H1 (cell line): ENCODE measurements around the gene TFB2M. TPM values are rescaled to one million over a fixed set of nuclear protein-coding genes. Genes with fewer than 3 reads are reported as not detected.

Source experiments
- CTCF ChIA-PET: fragments of 300-600 bp; sonication (Branson Sonifier 250); formaldehyde crosslinking; loops from one replicate; lab custom pipeline; 2021; ENCODE audit not compliant: partially characterized antibody; lab: Charles Lee
- POLR2A ChIA-PET: fragments of 300-600 bp; sonication (Branson Sonifier 250); formaldehyde crosslinking; loops from one replicate; lab custom pipeline; 2021; ENCODE audit warnings: inconsistent platforms; ENCODE audit not compliant: partially characterized antibody; lab: Charles Lee
- DNase-seq, 2 experiments: peaks; one replicate each; pipeline versions ENCODE4 v3.0.0 to v3.0.0-alpha.2; 2010 to 2022; ENCODE audit warnings: low spot score in 2 of 2, low read depth in 1 of 2, mixed read lengths in 1 of 2
- FAIRE-seq: peaks from 2 replicates; lab custom pipeline; 2011; peaks lifted over from hg19 to GRCh38; lab: Jason Lieb, UNC
- H2AFZ ChIP-seq: 2 replicates; pipeline ENCODE4 v1.8.1; 2012; ENCODE audit warnings: low read length, inconsistent platforms
- H2AK5ac ChIP-seq: 2 replicates; pipeline ENCODE4 v1.6.1; 2013; ENCODE audit warnings: low read depth, low read length
- H2BK120ac ChIP-seq: replicated peaks from 2 replicates; pipeline ENCODE3; 2013; ENCODE audit warnings: low read depth, low read length, inconsistent platforms
- H2BK12ac ChIP-seq: 2 replicates; pipeline ENCODE4 v1.6.1; 2013; ENCODE audit warnings: low read depth, low read length
- H2BK15ac ChIP-seq: 2 replicates; pipeline ENCODE4 v1.6.1; 2013; ENCODE audit warnings: low read length
- H2BK20ac ChIP-seq: 2 replicates; pipeline ENCODE4 v1.6.1; 2013; ENCODE audit warnings: low read length
- H2BK5ac ChIP-seq: 2 replicates; pipeline ENCODE4 v1.6.1; 2013; ENCODE audit warnings: low read depth, low read length
- H3K14ac ChIP-seq: 2 replicates; pipeline ENCODE4 v1.6.1; 2013; ENCODE audit warnings: inconsistent platforms; ENCODE audit not compliant: insufficient read length
- H3K18ac ChIP-seq: 2 replicates; pipeline ENCODE4 v1.6.1; 2013; ENCODE audit warnings: low read length; ENCODE audit errors: extremely low read depth
- H3K23ac ChIP-seq: 2 replicates; pipeline ENCODE4 v1.6.1; 2013; ENCODE audit warnings: inconsistent platforms; ENCODE audit not compliant: insufficient read length
- H3K23me2 ChIP-seq: 2 replicates; pipeline ENCODE4 v1.6.1; 2013; ENCODE audit warnings: low read depth, low read length
- H3K27ac ChIP-seq: 2 replicates; pipeline ENCODE4 v1.6.1; 2011; ENCODE audit warnings: low read depth, low read length, inconsistent platforms
- H3K27me3 ChIP-seq, 4 experiments: replicated peaks in 1 of 4; 1 replicate in 1 of 4; 2 replicates in 3 of 4; pipeline versions ENCODE4 v1.6.1 to v1.8.1; 2011 to 2013; ENCODE audit warnings: low read length in 3 of 4, mild to moderate bottlenecking in 3 of 4, inconsistent platforms in 2 of 4, mixed read lengths in 2 of 4, moderate library complexity in 1 of 4; ENCODE audit not compliant: control insufficient read depth in 3 of 4, insufficient read depth in 3 of 4; ENCODE audit errors: extremely low read depth in 1 of 4
- H3K36me3 ChIP-seq, 4 experiments: 2 replicates each; pipeline versions ENCODE4 v1.6.1 to v1.8.1; 2011 to 2013; ENCODE audit warnings: mild to moderate bottlenecking in 4 of 4, low read length in 3 of 4, moderate library complexity in 2 of 4, control low read depth in 1 of 4, inconsistent platforms in 1 of 4; ENCODE audit not compliant: insufficient read depth in 4 of 4, control insufficient read depth in 2 of 4
- H3K4ac ChIP-seq: replicated peaks from 2 replicates; pipeline ENCODE3; 2013; ENCODE audit warnings: low read length, low read depth, mixed read lengths, inconsistent platforms; ENCODE audit not compliant: insufficient read length
- H3K4me1 ChIP-seq, 4 experiments: replicated peaks in 1 of 4; 1 replicate in 1 of 4; 2 replicates in 3 of 4; pipeline versions ENCODE4 v1.6.1 to v1.8.1; 2011 to 2013; ENCODE audit warnings: low read length in 3 of 4, inconsistent platforms in 2 of 4, mixed read lengths in 1 of 4; ENCODE audit not compliant: insufficient read depth in 4 of 4, control insufficient read depth in 3 of 4
- H3K4me2 ChIP-seq, 2 experiments: 2 replicates each; pipeline versions ENCODE4 v1.6.1 to v1.8.1; 2011 to 2013; ENCODE audit warnings: low read depth in 2 of 2, low read length in 2 of 2, control low read depth in 1 of 2, inconsistent platforms in 1 of 2, mild to moderate bottlenecking in 1 of 2; ENCODE audit not compliant: insufficient read depth in 1 of 2
- H3K4me3 ChIP-seq, 4 experiments: fragments of 200-600, 300-600 bp in 1 of 4; sonication (generic), shearing (Covaris generic), sonication (Bioruptor Twin) in 1 of 4; 2 replicates each; pipeline versions ENCODE4 v1.5.1 to v1.8.1; 2011 to 2016; ENCODE audit warnings: low read length in 4 of 4, low read depth in 3 of 4, control low read depth in 2 of 4, inconsistent platforms in 2 of 4, mild to moderate bottlenecking in 2 of 4, mixed read lengths in 1 of 4, moderate library complexity in 1 of 4; ENCODE audit not compliant: insufficient read depth in 2 of 4; ENCODE audit errors: extremely low read depth in 1 of 4
- H3K56ac ChIP-seq: replicated peaks from 2 replicates; pipeline ENCODE3; 2013; ENCODE audit warnings: low read depth, mild to moderate bottlenecking, mixed read lengths, low read length, inconsistent platforms; ENCODE audit not compliant: insufficient read length
- H3K79me1 ChIP-seq: 2 replicates; pipeline ENCODE4 v1.6.1; 2013; ENCODE audit warnings: low read depth, low read length, control low read depth
- H3K79me2 ChIP-seq, 2 experiments: 2 replicates each; pipeline versions ENCODE4 v1.6.1 to v1.8.1; 2012 to 2013; ENCODE audit warnings: low read length in 2 of 2, mild to moderate bottlenecking in 2 of 2, inconsistent platforms in 1 of 2; ENCODE audit not compliant: insufficient read depth in 2 of 2, control insufficient read depth in 1 of 2
- H3K9ac ChIP-seq, 4 experiments: replicated peaks in 1 of 4; 1 replicate in 1 of 4; 2 replicates in 3 of 4; pipeline versions ENCODE4 v1.6.1 to v1.8.1; 2011 to 2013; ENCODE audit warnings: low read depth in 3 of 4, low read length in 3 of 4, control low read depth in 2 of 4, mild to moderate bottlenecking in 2 of 4, moderate library complexity in 2 of 4, inconsistent platforms in 1 of 4; ENCODE audit errors: extremely low read depth in 1 of 4
- H3K9me3 ChIP-seq, 2 experiments: 2 replicates each; pipeline versions ENCODE4 v1.6.1 to v1.8.1; 2012 to 2013; ENCODE audit warnings: mild to moderate bottlenecking in 2 of 2, moderate library complexity in 2 of 2, control low read depth in 1 of 2, inconsistent platforms in 1 of 2, low read depth in 1 of 2, low read length in 1 of 2, mixed read lengths in 1 of 2; ENCODE audit not compliant: insufficient read depth in 2 of 2
- H4K20me1 ChIP-seq, 2 experiments: replicated peaks in 1 of 2; 2 replicates each; pipeline versions ENCODE3 to v1.8.1; 2011 to 2013; ENCODE audit warnings: inconsistent platforms in 2 of 2, low read length in 2 of 2, mild to moderate bottlenecking in 1 of 2; ENCODE audit not compliant: insufficient read depth in 2 of 2, control insufficient read depth in 1 of 2
- H4K5ac ChIP-seq: 2 replicates; pipeline ENCODE4 v1.6.1; 2013; ENCODE audit warnings: low read length, low read depth, mixed read lengths, inconsistent platforms; ENCODE audit not compliant: insufficient read length
- H4K8ac ChIP-seq: 2 replicates; pipeline ENCODE4 v1.8.0; 2013; ENCODE audit warnings: mild to moderate bottlenecking, moderate library complexity, low read length, inconsistent platforms; ENCODE audit not compliant: insufficient read depth; ENCODE audit errors: extremely low read depth
- H4K91ac ChIP-seq: replicated peaks from 2 replicates; pipeline ENCODE3; 2013; ENCODE audit warnings: low read length, mixed read lengths, inconsistent platforms; ENCODE audit not compliant: insufficient read length
- BACH1 ChIP-seq: IDR thresholded peaks from 2 replicates; pipeline ENCODE4 v1.6.1; 2012; ENCODE audit warnings: low read length, improper control_type of control experiment
- CREB1 ChIP-seq: IDR thresholded peaks from 2 replicates; pipeline ENCODE4 v1.6.1; 2012; ENCODE audit warnings: inconsistent platforms
- EZH2 ChIP-seq: fragments of 200-600 bp; sonication (generic); IDR thresholded peaks from 2 replicates; pipeline ENCODE4 v1.7.1; 2012; ENCODE audit warnings: low read depth, mild to moderate bottlenecking, moderate library complexity, low read length, inconsistent platforms; ENCODE audit not compliant: severe bottlenecking
- PHF8 ChIP-seq: fragments of 200-600 bp; sonication (generic); conservative IDR thresholded peaks from 2 replicates; pipeline ENCODE4 v1.7.1; 2012; ENCODE audit warnings: low read depth, mild to moderate bottlenecking, inconsistent platforms, low read length, moderate library complexity
- POLR2AphosphoS5 ChIP-seq: IDR thresholded peaks from 2 replicates; pipeline ENCODE4 v1.6.1; 2011; ENCODE audit warnings: low read depth, low read length
- SAP30 ChIP-seq: fragments of 300-600 bp; sonication (generic); IDR thresholded peaks from 2 replicates; pipeline ENCODE4 v1.7.1; 2012; ENCODE audit warnings: low read length, moderate library complexity, mild to moderate bottlenecking, inconsistent platforms; ENCODE audit not compliant: insufficient read depth, insufficient replicate concordance
- SIN3A ChIP-seq, 2 experiments: IDR thresholded peaks in 1 of 2; conservative IDR thresholded peaks in 1 of 2; 2 replicates each; pipeline ENCODE4 v1.6.1; 2011 to 2012; ENCODE audit warnings: low read length in 2 of 2, improper control_type of control experiment in 1 of 2, low read depth in 1 of 2, mild to moderate bottlenecking in 1 of 2
- WGBS, 2 experiments: shearing (Covaris generic) in 1 of 2; methylation state at CpG; one replicate each; pipeline versions ENCODE4 v1.1.6 to v1.1.7; 2013 to 2015; ENCODE audit warnings: low lambda C conversion rate in 2 of 2, mixed read lengths in 2 of 2, inconsistent platforms in 1 of 2, low coverage in 1 of 2, missing lambda C conversion rate in 1 of 2; ENCODE audit not compliant: insufficient replicate concordance in 2 of 2, insufficient coverage in 1 of 2, insufficient read length in 1 of 2; ENCODE audit errors: extremely low coverage in 1 of 2, missing lambda C conversion rate in 1 of 2; 5-methylcytosine and 5-hydroxymethylcytosine counted together
- polyA plus RNA-seq, 7 experiments: library from polyadenylated mRNA; depleted of rRNA in 3 of 7; stranded (reverse) in 5 of 7; unstranded in 2 of 7; fragments of >200 nt in 5 of 7; fragments of 200-250 nt in 2 of 7; gene quantifications; 1 replicate in 5 of 7; 2 replicates in 1 of 7; 4 replicates in 1 of 7; pipeline versions ENCODE4 v1.2.1 to v1.2.3, GENCODE V29; 2011 to 2013; ENCODE audit warnings: missing spikeins in 2 of 7, mixed read lengths in 2 of 7
- total RNA-seq: library from RNA; stranded (reverse); fragmentation: NEBNext Ultra II Directional; extraction: Animal tissue kit (Norgen Biotek cat#: 25700); gene quantifications from 2 replicates; pipeline ENCODE4 v1.2.1, GENCODE V29; 2021

TFB2M gene
- total and polyA plus RNA-seq, 2 of the 8 experiments (the other 6 are each of a cell fraction or from before 2014, with no cell fraction given): 10.4 to 22.0 TPM

- no peak overlapping the region for H3K23ac ChIP-seq
- no peak overlapping the region for H3K14ac ChIP-seq
- peaks cover 7 to 78% of the 10 kb centered on the region in 2 experiments for H3K79me2 ChIP-seq
- no peak overlapping the region for H2BK20ac ChIP-seq
- FAIRE-seq (no peak), DNase-seq (no peak)
- peak overlapping the region; percentile 69 for H4K5ac ChIP-seq
- no peaks in the 10 kb centered on the region; the same call in 1 of the 2 replicates for H3K79me1 ChIP-seq
- peak overlapping the region; percentile 90; the same call in 1 of the 2 replicates for H2BK5ac ChIP-seq
- peak overlapping the region; percentile 87 for H4K8ac ChIP-seq
- TF ChIP-seq SAP30: peak; percentile 76
- TF ChIP-seq CREB1: no peak
- no peak for TF ChIP-seq EZH2
- TF ChIP-seq PHF8: 0 out of 2 replicates have a peak, but pooled peaks have one; percentile 25
- 0 out of 2 replicates have a peak, but pooled peaks have one; percentile 16 for TF ChIP-seq POLR2AphosphoS5
- peak in 1 of 2 experiments; percentile 25; a peak in 1 of 4 replicates for TF ChIP-seq SIN3A (conservative IDR thresholded peaks at IDR 0.05 in 1 of 2, IDR thresholded peaks at IDR 0.05 in 1 of 2; ENCODE audit: low read depth in 1 of 2, low read length in 2 of 2)
- TF ChIP-seq BACH1: no peak
- H3K27me3 ChIP-seq: no peaks in the 10 kb centered on the region
- no peak overlapping the region for H3K18ac ChIP-seq
- peaks cover 0 to 5% of the 10 kb centered on the region in 2 experiments for H4K20me1 ChIP-seq
- H2BK15ac ChIP-seq: no peak overlapping the region
- no peak overlapping the region for H2AK5ac ChIP-seq
- H3K9me3 ChIP-seq: no peaks in the 10 kb centered on the region
- POLR2A ChIA-PET: interaction anchor here (1.8 to 3.8 kb wide), 4 partner anchors 11 to 60 kb away, joined by 3 to 17 read pairs (median 7); partner anchors contain the start of gene SMYD3
- peak overlapping the region; percentile 60 to 72 for H3K4me2 ChIP-seq
- H3K9ac ChIP-seq: peak overlapping the region; percentile 38 to 84 (median 68)
- no peak overlapping the region for H2BK12ac ChIP-seq
- no peak overlapping the region for H3K4ac ChIP-seq
- H3K4me1 ChIP-seq: peaks cover 0 to 5% (median 2%) of the 10 kb centered on the region in 4 experiments; a peak in 2 of 7 replicates
- no peak overlapping the region for H3K56ac ChIP-seq
- CTCF ChIA-PET: interaction anchor here (0.6 to 1.8 kb wide), 4 partner anchors 12 to 1368 kb away, joined by 3 to 7 read pairs (median 4); no protein-coding TSS in a partner anchor
- peak overlapping the region; percentile 95 for H2AFZ ChIP-seq
- H3K36me3 ChIP-seq: peaks cover 0 to 8% (median 3%) of the 10 kb centered on the region in 4 experiments; a peak in 2 of 8 replicates
- H3K4me3 ChIP-seq: peak overlapping the region; percentile 81 to 98 (median 96)
- H3K27ac ChIP-seq: peak overlapping the region; percentile 57
- no peak overlapping the region for H4K91ac ChIP-seq
- 11% methylated on average over 14 of the region's 25 CpGs; no CpG with 5 or more reads in 1 of the 2 experiments for WGBS, 2 experiments
- no peak overlapping the region for H2BK120ac ChIP-seq
- H3K23me2 ChIP-seq: no peaks in the 10 kb centered on the region
These were observed 968 bp upstream of the TFB2M start for GRCh38 chr1:246566813-246567645.
